ENCODE measurements around the gene D2HGDH.

D2HGDH gene

GRCh38 chr2:241706537-241706936 is 27.9 kb upstream of the D2HGDH start:
- in situ Hi-C loops (cut with HindIII; ENCODE audit: low pct_unique_long_range_greater_than_20kb, low sequenced_read_pairs), result no loop called here
- no peak for TF ChIP-seq JUND (IDR thresholded peaks at IDR 0.05; ENCODE audit: low read depth)
- DNase-seq (ENCODE audit: low read depth in 1 of 2, low spot score in 1 of 2), result no peak

- no peak for TF ChIP-seq JUND (IDR thresholded peaks at IDR 0.05; ENCODE audit: low read depth)
- in situ Hi-C loops (cut with HindIII; ENCODE audit: low pct_unique_long_range_greater_than_20kb, low sequenced_read_pairs), result no loop called here
- DNase-seq (ENCODE audit: low read depth in 1 of 2, low spot score in 1 of 2), result no peak
Observed at GRCh38 chr2:241708879-241709278, 25.6 kb upstream of the D2HGDH start.

GRCh38 chr2:241719093-241719492 is 15.3 kb upstream of the D2HGDH start:
- in situ Hi-C loops (cut with HindIII; ENCODE audit: low pct_unique_long_range_greater_than_20kb, low sequenced_read_pairs), result no loop called here

GRCh38 chr2:241720099-241720498 is 14.3 kb upstream of the D2HGDH start:
- in situ Hi-C loops (cut with HindIII; ENCODE audit: low pct_unique_long_range_greater_than_20kb, low sequenced_read_pairs), result no loop called here
- TF ChIP-seq JUND (IDR thresholded peaks at IDR 0.05; ENCODE audit: low read depth), result no peak
- DNase-seq (ENCODE audit: low read depth in 1 of 2, low spot score in 1 of 2), result no peak

More at GRCh38 chr2:241719093-241719492, 15.3 kb upstream of the D2HGDH start:
- DNase-seq (ENCODE audit: low read depth in 1 of 2, low spot score in 1 of 2), result no peak
- no peak for TF ChIP-seq JUND (IDR thresholded peaks at IDR 0.05; ENCODE audit: low read depth)

GRCh38 chr2:241720560-241720959 is 13.9 kb upstream of the D2HGDH start:
- TF ChIP-seq JUND (IDR thresholded peaks at IDR 0.05; ENCODE audit: low read depth), result no peak
- in situ Hi-C loops (cut with HindIII; ENCODE audit: low pct_unique_long_range_greater_than_20kb, low sequenced_read_pairs), result no loop called here
- DNase-seq (ENCODE audit: low read depth in 1 of 2, low spot score in 1 of 2), result no peak

GRCh38 chr2:241721852-241722251 is 12.6 kb upstream of the D2HGDH start:
- no peak for DNase-seq (ENCODE audit: low read depth in 1 of 2, low spot score in 1 of 2)
- in situ Hi-C loops (cut with HindIII; ENCODE audit: low pct_unique_long_range_greater_than_20kb, low sequenced_read_pairs), result no loop called here
- no peak for TF ChIP-seq JUND (IDR thresholded peaks at IDR 0.05; ENCODE audit: low read depth)

GRCh38 chr2:241722896-241723454 is 11.5 kb upstream of the D2HGDH start:
- TF ChIP-seq JUND (IDR thresholded peaks at IDR 0.05; ENCODE audit: low read depth), result no peak
- no peak for DNase-seq (ENCODE audit: low read depth in 1 of 2, low spot score in 1 of 2)
- in situ Hi-C loops (cut with HindIII; ENCODE audit: low pct_unique_long_range_greater_than_20kb, low sequenced_read_pairs), result no loop called here

GRCh38 chr2:241724259-241724974 is 10.0 kb upstream of the D2HGDH start:
- DNase-seq (ENCODE audit: low read depth in 1 of 2, low spot score in 1 of 2), result no peak
- in situ Hi-C loops (cut with HindIII; ENCODE audit: low pct_unique_long_range_greater_than_20kb, low sequenced_read_pairs), result no loop called here
- TF ChIP-seq JUND (IDR thresholded peaks at IDR 0.05; ENCODE audit: low read depth), result no peak

GRCh38 chr2:241724975-241725870 is 9.2 kb upstream of the D2HGDH start:
- in situ Hi-C loops (cut with HindIII; ENCODE audit: low pct_unique_long_range_greater_than_20kb, low sequenced_read_pairs), result no loop called here
- DNase-seq (ENCODE audit: low read depth in 1 of 2, low spot score in 1 of 2), result no peak
- no peak for TF ChIP-seq JUND (IDR thresholded peaks at IDR 0.05; ENCODE audit: low read depth)

- in situ Hi-C loops (cut with HindIII; ENCODE audit: low pct_unique_long_range_greater_than_20kb, low sequenced_read_pairs), result no loop called here
- TF ChIP-seq JUND (IDR thresholded peaks at IDR 0.05; ENCODE audit: low read depth), result no peak
- DNase-seq (ENCODE audit: low read depth in 1 of 2, low spot score in 1 of 2), result no peak
Observed at GRCh38 chr2:241726459-241726858, 8.0 kb upstream of the D2HGDH start.

GRCh38 chr2:241728000-241728399 is 6.4 kb upstream of the D2HGDH start:
- DNase-seq (ENCODE audit: low read depth in 1 of 2, low spot score in 1 of 2), result no peak
- in situ Hi-C loops (cut with HindIII; ENCODE audit: low pct_unique_long_range_greater_than_20kb, low sequenced_read_pairs), result no loop called here
- TF ChIP-seq JUND (IDR thresholded peaks at IDR 0.05; ENCODE audit: low read depth), result no peak

- no peak for DNase-seq (ENCODE audit: low read depth in 1 of 2, low spot score in 1 of 2)
- in situ Hi-C loops (cut with HindIII; ENCODE audit: low pct_unique_long_range_greater_than_20kb, low sequenced_read_pairs), result no loop called here
- TF ChIP-seq JUND (IDR thresholded peaks at IDR 0.05; ENCODE audit: low read depth), result no peak
Observed at GRCh38 chr2:241728627-241729026, 5.8 kb upstream of the D2HGDH start.

GRCh38 chr2:241729868-241730267 is 4.6 kb upstream of the D2HGDH start:
- no peak for DNase-seq (ENCODE audit: low read depth in 1 of 2, low spot score in 1 of 2)
- TF ChIP-seq JUND (IDR thresholded peaks at IDR 0.05; ENCODE audit: low read depth), result no peak
- in situ Hi-C loops (cut with HindIII; ENCODE audit: low pct_unique_long_range_greater_than_20kb, low sequenced_read_pairs), result no loop called here

All from T47D (cell line).